Measurements from ENCODE around the gene MRPL11.

DNA sequence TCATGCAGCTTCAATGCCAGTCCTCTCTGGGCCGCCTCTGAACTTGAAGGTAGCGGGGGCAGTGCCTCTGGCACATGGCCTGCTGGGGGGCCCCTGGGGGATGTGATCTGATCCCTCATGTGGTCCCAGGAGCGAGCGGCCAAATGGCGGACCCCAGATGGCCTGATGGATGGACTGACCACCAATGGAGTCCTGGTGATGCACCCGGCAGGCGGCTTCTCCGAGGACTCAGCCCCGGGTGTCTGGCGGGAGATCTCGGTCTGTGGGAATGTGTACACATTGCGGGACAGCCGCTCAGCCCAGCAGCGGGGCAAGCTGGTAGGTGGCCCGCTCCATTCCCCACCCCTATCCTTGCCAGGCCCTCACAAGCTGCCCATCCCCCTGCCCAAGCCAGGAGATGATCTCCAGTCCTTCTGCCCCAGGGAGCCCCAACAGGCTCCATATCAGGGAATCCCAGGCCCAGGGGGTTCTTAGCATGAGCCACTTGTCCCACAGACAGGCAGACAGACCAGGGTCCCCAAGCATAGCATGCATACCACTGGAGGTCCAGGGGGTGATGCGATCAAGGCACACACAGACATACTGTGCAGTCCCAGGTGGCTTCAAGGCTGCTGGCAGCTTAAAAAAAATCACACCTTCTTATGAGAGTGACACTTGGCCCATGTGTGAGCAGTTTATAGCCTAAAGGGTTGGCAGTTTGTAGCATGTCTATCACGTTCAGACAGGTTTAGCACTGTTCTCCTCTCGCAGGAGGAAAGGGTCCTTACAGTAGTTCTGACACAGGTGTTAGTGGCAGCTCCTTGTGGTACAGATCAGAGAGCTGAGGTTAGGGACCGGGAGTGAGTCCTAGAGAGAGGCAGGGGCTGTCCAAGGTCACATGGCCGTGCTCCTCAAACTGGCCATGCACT is 35.2 kb upstream of the MRPL11 start:
- TF ChIP-seq, protein P1, sequence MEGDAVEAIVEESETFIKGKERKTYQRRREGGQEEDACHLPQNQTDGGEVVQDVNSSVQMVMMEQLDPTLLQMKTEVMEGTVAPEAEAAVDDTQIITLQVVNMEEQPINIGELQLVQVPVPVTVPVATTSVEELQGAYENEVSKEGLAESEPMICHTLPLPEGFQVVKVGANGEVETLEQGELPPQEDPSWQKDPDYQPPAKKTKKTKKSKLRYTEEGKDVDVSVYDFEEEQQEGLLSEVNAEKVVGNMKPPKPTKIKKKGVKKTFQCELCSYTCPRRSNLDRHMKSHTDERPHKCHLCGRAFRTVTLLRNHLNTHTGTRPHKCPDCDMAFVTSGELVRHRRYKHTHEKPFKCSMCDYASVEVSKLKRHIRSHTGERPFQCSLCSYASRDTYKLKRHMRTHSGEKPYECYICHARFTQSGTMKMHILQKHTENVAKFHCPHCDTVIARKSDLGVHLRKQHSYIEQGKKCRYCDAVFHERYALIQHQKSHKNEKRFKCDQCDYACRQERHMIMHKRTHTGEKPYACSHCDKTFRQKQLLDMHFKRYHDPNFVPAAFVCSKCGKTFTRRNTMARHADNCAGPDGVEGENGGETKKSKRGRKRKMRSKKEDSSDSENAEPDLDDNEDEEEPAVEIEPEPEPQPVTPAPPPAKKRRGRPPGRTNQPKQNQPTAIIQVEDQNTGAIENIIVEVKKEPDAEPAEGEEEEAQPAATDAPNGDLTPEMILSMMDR (conservative IDR thresholded peaks at IDR 0.05): no peak
- no peak for TF ChIP-seq EZH2 (IDR thresholded peaks at IDR 0.05; ENCODE audit: low read depth)

All from PC-9 (cell line).